SK-N-DZ (cell line): ENCODE data around the gene PTPRM.

ENCODE experiments used
- DNase-seq: peaks from one replicate; pipeline ENCODE4 v3.0.0-alpha.2; 2015; ENCODE audit warnings: low spot score

The PTPRM gene

DNA sequence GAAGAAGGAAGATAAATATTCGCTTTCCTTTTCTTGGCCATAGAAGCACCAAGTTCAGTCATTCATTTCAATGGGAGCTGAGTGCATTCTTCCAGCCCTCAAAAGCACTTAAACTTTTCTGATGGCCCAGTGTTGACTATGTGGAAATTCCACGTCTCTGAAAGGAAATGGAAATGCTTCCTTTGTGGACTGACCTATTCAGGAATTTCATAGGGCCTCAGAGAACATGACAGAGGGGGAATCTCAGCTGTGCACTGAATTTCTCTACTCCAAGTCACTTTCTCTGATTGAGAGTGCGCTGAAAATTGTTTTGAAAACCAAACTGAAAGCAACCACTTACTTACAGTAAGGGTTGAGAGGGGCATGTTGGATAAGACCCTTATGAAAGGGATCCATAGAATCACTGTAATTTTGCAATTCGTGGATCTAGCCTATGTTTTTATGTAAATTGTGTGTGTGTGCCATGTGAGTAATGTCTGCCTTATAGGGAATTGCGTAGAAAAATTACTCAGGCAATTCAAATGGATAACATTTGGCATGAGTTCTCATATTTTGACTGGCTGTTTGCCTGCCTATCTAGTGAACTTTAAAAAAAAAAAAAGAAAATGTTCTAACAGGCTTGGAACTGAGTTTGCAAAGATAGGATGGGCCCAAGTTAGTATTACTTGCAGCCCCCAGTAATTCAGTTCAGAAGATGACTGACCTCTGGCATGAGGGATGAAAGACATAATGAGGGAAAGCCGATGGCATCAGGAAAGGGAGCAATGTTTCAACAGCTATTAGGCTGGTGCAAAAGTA lies 437.0 kb downstream of the PTPRM start:
- no peak for DNase-seq

DNA sequence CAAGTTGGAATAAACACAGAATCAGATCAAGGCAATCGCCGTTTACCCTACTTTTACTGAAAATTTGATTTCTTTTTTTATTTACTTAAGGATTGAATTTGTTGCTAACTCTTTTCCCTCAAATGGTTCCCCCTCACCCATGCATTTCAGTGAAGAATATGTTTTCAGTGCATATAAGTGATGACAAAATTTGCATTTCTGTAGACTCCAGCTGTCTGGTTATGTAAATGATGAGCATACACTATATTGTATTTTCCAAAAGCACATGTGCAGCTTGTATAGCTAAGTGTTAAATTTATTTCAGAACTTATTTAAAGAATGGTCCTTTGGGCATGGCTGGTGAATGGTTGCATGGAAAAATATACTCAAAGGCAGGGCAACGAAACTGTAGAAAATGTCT lies 437.7 kb downstream of the PTPRM start:
- no peak for DNase-seq

DNA sequence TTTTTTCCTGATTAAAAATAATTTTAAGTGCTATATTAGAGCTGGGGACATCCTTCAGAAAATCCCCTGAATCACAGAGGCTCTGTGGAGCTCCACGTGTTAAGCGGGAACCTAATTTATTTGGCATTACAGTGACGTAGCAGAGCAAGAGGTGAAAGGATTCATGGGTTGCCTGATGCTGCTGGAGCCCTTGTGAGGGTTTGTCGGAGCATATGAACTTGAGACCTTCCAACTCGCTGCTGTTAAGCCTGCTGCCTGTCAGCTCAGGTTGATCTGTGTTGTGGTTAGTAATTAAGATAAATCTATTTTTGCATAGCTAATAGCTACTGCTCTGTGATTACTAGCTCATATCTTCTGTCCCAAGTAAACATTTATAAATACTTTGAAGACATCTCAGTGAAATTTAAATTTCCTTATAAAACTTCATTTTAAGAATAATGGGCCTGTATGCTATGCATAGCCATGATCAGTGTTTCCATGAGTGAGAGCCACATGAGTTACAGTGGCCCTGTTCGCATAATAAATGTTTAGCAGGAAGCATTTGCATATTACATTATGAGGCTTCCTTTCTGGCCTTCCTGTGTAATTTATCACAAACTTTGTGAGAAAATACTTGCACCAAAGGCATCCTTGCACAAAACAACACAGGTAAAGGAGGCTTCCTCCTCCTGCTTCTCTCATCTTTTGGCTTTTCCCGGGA lies 438.9 kb downstream of the PTPRM start:
- no peak for DNase-seq

DNA sequence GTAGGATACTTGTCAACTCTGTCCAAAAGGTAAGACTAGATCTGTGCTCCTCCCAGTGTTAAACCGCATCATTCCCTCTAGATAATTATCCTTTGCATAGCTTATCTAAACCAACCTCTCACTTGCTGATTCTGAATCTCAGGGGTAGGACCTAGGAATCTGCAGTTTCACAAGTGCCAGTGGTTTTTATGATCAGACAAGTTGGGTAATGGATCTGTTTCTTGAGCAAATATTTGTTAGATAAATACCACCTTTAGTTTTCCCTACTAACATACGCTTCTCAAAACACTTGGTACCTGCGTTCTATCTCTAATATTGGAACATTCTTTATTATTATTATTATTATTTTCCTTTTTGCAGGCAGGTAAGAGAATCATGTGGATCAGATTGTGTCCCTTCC lies 439.9 kb downstream of the PTPRM start:
- DNase-seq, result no peak

DNA sequence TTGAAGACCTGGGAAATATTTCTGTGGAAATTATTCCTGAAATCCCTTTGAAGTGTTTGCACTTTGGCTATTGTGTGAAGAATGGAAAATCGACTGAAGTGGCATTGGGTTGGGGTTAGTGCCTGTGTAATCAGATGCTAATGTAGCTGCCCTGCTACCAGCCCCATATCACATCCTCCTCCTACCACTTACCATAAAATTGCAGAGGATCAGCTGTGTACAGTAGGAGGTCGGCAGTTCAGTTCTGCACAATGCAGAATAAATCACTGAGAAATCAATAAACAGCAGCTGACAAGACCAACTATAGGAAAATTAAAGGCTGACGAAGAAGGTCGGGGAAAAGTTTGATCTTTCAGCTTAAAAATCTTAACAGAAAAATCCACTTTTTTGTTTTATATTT lies 440.9 kb downstream of the PTPRM start:
- DNase-seq, result no peak

- no peak for DNase-seq
Observed at GRCh38 chr18:8011361-8011760, 444.2 kb downstream of the PTPRM start.

GRCh38 chr18:8011906-8012305 lies 444.8 kb downstream of the PTPRM start:
- DNase-seq, result no peak

- DNase-seq, result no peak
Observed at GRCh38 chr18:8018701-8019331, 451.7 kb downstream of the PTPRM start.

DNA sequence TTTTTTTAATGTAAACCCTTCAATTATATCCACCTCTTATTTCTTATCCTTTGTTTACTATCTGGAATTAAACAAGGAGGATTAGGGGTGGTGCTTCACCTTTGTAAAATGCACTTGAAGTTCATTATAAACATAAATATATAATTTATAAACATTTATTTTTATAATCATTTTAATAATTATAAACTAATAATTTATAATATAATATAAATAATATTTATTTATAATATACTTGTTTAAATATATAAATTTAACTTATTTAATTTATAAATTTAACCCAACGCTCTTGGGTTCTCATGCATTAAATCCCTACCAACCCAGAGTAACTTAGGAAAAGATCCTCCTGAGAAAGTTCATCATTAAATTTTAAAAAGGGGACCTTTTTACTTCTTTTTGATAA lies 452.5 kb downstream of the PTPRM start:
- DNase-seq, result no peak

GRCh38 chr18:8020132-8020846 lies 453.2 kb downstream of the PTPRM start:
- DNase-seq, result no peak

DNA sequence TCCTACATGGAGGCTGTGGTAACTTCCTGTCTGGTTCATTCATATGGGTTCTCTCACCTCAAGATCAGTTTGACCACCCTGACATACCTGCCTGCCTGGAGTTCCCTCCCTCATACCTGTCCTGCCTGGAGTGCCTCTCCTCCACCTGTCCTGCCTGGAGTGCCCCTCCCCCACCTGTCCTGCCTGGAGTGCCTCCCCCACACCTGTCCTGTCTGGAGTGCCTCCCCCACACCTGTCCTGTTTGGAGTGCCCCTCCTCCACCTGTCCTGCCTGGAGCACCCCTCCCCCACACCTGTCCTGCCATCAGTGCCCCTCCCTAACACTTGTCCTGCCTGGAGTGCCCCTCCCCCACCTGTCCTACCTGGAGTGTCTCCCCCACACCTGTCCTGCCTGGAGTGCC lies 461.9 kb downstream of the PTPRM start:
- DNase-seq, result no peak

- no peak for DNase-seq
Observed at GRCh38 chr18:8029731-8030130, 462.6 kb downstream of the PTPRM start.

GRCh38 chr18:8030201-8030600 lies 463.1 kb downstream of the PTPRM start:
- DNase-seq, result no peak

- peak; percentile 94 for DNase-seq
Observed at GRCh38 chr18:8031496-8031895, 464.4 kb downstream of the PTPRM start.

DNA sequence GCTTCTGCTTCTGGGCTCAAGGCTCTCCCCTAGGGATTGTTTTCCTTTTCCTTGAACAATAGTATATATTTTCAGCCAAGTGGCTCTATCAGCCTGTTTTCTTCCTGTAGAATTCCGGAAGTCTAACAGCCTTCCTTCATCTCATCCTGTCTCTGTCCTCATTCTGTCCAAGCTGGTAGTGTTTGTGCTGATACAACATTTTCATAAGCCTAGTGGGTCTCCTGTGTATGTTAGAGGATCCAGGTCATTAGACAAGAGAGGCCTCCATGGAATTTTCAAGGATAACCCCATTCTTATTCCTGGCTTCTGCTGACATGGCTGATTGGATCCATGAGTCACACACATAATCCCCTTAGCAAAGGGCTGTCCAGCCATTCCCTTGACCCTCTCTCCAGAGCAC lies 467.6 kb downstream of the PTPRM start:
- no peak for DNase-seq

GRCh38 chr18:8036551-8036950 lies 469.4 kb downstream of the PTPRM start:
- DNase-seq, result no peak

DNA sequence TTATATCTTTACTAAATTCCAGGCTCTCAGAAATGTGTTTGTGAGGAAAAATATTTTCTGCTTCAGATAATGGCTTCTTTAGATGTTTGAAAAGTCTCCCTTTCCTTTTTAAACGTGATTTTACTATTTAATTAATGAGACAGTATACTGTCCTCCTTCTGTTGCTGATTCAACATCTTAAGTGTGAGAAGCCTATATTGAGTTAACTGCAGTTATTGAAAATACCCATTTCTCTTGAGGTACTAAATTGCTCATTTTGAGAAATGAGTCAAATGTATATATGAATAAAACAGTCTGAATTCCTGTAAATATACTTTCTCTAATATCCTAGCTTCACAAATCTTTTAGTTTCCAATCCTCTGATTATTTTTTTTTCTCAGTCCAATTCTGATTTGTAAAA lies 470.2 kb downstream of the PTPRM start:
- DNase-seq, result no peak

- DNase-seq, result no peak
Observed at GRCh38 chr18:8040021-8040420, 472.9 kb downstream of the PTPRM start.

GRCh38 chr18:8041526-8042111 lies 474.5 kb downstream of the PTPRM start:
- no peak for DNase-seq

DNA sequence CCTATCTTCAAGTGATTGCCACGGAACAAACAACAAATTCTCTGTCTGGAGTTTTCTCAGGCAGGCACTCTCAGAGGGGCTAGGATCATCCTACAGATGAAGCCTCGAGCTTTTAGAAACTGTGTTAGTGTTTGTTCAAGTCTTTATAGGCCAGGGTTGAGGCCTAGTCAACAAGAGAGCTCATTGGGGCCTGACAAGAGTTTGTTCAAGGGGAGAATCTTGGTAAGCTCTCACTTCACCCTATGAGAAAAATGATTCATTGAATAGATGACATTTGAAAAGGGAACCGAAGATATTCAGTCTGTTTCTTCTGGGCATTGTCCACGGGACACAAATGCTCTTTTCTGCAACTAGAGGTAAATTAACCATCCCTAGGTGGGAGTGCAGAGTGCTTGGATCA lies 476.9 kb downstream of the PTPRM start:
- DNase-seq, result no peak

DNA sequence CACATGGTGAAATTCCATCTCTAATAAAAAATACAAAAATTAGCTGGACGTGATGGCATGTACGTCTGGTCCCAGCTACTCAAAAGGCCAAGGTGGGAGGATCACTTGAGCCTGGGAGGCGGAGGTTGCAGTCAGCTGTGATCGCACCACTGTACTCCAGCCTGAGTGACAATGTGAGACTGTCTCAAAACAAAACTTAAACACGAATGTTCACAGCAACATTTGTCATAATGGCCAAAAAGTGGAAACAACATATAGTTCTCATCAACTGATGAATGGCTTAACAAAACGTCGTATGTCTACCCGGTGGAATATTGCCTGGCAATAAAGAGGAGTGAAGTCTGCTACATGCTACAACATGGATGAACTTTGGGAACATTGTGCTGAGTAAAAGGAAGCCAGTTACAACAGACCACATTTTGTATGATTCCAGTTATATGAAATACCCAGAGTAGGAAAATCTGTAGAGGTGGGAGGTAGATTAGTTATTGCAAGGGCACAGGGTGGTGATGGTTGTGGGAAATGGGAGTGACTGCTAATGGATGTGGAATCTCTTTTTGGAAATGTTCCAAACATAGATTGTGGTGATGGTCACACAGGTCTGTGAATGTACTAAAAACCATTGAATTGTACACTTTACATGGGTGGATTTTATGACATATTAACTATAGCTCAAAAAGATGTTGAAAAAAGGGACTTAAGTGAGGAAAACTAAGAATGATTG lies 478.2 kb downstream of the PTPRM start:
- no peak for DNase-seq
